Activated T-helper 1 cell treated with anti-CD3 and anti-CD28 coated beads, Interleukin-12 subunit alpha, Interleukin-12 subunit beta, Interleukin-2, Interleukin-4 antibody, amounts not matched to agents 30 ng/mL and 10 ng/mL and 1 ng/mL, durations not matched to agents 14 hours and 24 hours and 36 hours (primary cell): ENCODE results near the gene PGBD2. TPM values are rescaled to one million over a fixed set of nuclear protein-coding genes. Genes with fewer than 3 reads are reported as not detected.
"Not testable (repeated sequence)": the region's sequence is repeated elsewhere in the genome, so short reads cannot be mapped to it uniquely, and the experiment has no call there.

Source experiments
- DNase-seq: peaks from one replicate; pipeline ENCODE4 v3.0.0; 2021; ENCODE audit warnings: low spot score
- H3K27ac Mint-ChIP-seq: one replicate; pipeline ENCODE4 v1.8.0; 2021; ENCODE audit warnings: mild to moderate bottlenecking, mixed read lengths
- H3K27me3 Mint-ChIP-seq: one replicate; pipeline ENCODE4 v1.8.0; 2022; ENCODE audit warnings: mild to moderate bottlenecking, moderate library complexity, mixed read lengths; ENCODE audit not compliant: insufficient read depth
- H3K36me3 Mint-ChIP-seq: one replicate; pipeline ENCODE4 v1.8.0; 2021; ENCODE audit warnings: low read depth, mixed read lengths
- H3K4me1 Mint-ChIP-seq: one replicate; pipeline ENCODE4 v1.8.0; 2021; ENCODE audit warnings: low read depth, mixed read lengths
- H3K4me3 Mint-ChIP-seq: one replicate; pipeline ENCODE4 v1.8.0; 2021; ENCODE audit warnings: mild to moderate bottlenecking, moderate library complexity, mixed read lengths
- H3K9me3 Mint-ChIP-seq: one replicate; pipeline ENCODE4 v1.8.0; 2021; ENCODE audit warnings: mixed read lengths
- intact Hi-C: fragments of 100-400 bp; cut with micrococcal nuclease; formaldehyde crosslinking; loops from one replicate; pipeline ENCODE4 v1.15.1; 2024
- total RNA-seq: library from RNA; stranded (reverse); gene quantifications from 2 replicates; pipeline ENCODE4 v1.2.3, GENCODE V29; 2022

The PGBD2 gene
- total RNA-seq, 1 donor from 2014 or later, result 7.2 TPM

DNA sequence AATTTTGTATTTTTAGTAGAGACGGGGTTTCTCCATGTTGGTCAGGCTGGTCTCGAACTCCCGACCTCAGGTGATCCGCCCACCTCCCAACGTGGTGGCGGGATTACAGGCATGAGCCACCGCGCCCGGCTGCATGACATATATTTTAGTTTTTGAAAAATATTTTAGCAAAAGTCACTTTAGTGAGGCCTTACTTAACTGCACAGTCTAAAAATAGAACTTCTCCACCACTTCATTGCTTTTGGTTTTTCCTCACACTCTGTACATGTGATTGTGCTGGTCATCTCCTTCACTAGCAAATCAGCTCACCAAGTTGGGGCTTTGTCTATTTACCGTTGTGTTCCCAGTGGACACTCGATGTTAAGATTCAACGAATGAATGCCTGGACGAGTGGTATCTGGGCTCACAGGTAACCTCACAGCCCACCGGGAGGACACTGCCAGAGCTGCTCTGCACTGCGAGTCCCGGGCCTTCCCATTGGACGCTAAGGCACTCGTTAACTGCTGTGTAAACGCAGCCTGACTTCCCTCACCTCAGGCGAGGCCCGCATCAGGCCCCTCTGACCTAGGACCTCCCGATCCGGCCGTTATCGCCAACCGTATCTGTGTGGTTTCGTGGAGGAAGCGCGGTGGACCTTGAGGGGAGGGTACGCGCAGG lies 33.2 kb upstream of the PGBD2 start:
- H3K27me3 Mint-ChIP-seq, result peaks cover 12% of the 10 kb centered on the region
- peak overlapping the region; percentile 95 for H3K27ac Mint-ChIP-seq
- intact Hi-C loops, result loop anchor here (1.0 kb wide), 3 partner anchors 10 to 47 kb away; partner anchors contain the start of gene ZNF692
- peaks cover 26% of the 10 kb centered on the region for H3K4me1 Mint-ChIP-seq
- no peaks in the 10 kb centered on the region for H3K36me3 Mint-ChIP-seq
- peak; percentile 34 for DNase-seq
- H3K4me3 Mint-ChIP-seq, result peak overlapping the region; percentile 87
- H3K9me3 Mint-ChIP-seq, result no peaks in the 10 kb centered on the region

DNA sequence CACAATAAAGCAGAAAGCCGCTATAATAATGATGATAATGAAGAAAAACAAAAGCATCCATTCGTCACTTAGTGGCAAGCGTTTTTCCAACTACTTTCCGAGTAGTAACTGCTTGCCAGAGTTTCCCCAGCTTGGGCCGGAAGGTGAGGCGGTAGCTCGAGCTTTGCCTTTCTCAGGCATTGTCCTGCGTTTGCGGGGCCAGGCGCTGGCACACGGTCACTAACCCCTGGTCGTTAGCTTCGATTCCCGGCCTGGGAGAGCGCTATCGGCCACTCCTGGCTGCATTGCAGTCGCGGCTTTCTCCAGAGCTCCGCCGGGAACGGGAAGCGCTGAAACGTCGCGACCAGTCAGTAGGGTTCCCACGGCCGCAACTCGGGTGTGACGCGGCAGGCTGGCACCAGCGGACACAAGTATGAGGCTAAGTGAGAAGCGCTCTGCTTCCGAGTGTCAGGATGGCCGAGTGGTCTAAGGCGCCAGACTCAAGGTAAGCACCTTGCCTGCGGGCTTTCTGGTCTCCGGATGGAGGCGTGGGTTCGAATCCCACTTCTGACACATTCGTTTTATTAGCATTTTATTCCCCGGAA lies 32.5 kb upstream of the PGBD2 start:
- Mint-ChIP-seq H3K9me3 (no peaks in the 10 kb centered on the region), H3K36me3 (no peaks in the 10 kb centered on the region), H3K27ac (peak overlapping the region; percentile 95), H3K4me1 (peaks cover 26% of the 10 kb centered on the region), H3K27me3 (peaks cover 16% of the 10 kb centered on the region), H3K4me3 (peak overlapping the region; percentile 87)
- peak; percentile 87 for DNase-seq
- intact Hi-C loops, result loop anchor here (1.0 kb wide), 3 partner anchors 10 to 47 kb away; partner anchors contain the start of gene ZNF692

DNA sequence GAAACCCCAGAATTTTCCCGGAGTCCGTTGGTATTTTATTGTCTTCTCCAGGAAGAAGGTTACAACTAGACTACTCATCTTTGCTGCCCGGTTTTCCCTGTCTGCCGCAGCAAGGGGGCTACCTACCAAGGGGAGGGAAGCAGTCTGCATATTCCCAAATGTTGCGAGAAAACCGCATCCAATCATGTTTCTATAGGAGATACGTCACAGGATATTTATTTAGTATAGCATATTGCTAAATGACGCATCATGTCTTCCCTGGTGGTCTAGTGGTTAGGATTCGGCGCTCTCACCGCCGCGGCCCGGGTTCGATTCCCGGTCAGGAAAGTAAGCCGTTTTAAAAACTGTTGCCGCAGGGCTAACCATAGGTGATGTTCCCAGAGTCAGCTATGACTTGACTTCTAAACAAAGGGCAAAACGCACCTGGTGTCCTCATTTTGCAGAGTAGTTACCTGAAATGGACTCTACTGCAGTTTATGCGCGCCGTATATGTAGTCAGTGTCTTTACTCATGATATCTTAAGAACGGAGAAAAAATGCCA lies 32.0 kb upstream of the PGBD2 start:
- intact Hi-C loops, result loop anchor here (1.0 kb wide), 5 partner anchors 11 to 48 kb away; partner anchors contain the start of genes PGBD2, ZNF672 and ZNF692
- Mint-ChIP-seq H3K27me3 (peaks cover 20% of the 10 kb centered on the region), H3K9me3 (no peaks in the 10 kb centered on the region), H3K4me3 (peak overlapping the region; percentile 87), H3K4me1 (peaks cover 26% of the 10 kb centered on the region), H3K36me3 (no peaks in the 10 kb centered on the region), H3K27ac (peak overlapping the region; percentile 95)
- peak; percentile 73 for DNase-seq

DNA sequence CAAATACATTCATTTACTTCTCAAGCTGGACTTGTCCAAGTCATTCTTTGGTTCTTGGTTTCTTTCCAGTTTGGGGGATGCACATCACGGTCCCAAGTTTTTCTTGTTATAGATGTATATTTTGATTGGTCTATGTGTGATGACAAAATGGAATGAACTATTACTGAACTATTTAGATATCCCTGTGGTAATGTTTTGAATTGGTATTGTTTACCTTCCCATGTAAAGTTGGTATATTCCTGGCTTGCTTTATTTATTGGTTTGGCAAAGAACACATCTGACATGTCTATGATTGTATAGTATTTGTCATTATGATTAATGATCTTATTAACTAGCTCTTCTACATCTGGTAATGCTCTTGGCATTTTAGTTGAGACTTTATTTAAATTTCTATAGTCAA lies 24.8 kb upstream of the PGBD2 start:
- H3K4me3 Mint-ChIP-seq, result no peak overlapping the region

DNA sequence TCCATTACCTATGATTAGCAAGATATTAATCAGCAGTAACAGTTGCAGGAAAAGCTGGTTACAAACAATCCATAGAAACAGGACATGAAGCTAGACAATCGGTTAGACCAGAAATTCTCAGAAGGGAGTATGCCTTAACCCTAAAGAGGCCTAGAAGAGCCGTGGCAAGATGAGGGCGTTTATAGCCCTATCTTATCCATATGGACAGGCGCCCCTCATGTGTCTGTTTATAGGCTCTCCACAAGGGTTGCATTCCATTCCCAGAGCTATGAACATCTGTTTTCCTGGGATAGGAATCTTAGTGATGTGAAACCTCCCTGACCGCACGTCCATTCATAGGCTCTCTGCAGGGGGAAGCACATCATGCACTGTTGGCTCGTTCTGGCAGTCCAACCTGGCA lies 23.6 kb upstream of the PGBD2 start:
- H3K4me3 Mint-ChIP-seq, H3K36me3 Mint-ChIP-seq, H3K9me3 Mint-ChIP-seq, H3K27ac Mint-ChIP-seq, H3K4me1 Mint-ChIP-seq, DNase-seq, intact Hi-C loops: not testable (repeated sequence)
- peaks cover 37% of the 10 kb centered on the region for H3K27me3 Mint-ChIP-seq

More for the DNA sequence above, 24.8 kb upstream of the PGBD2 start:
- H3K4me1 Mint-ChIP-seq, result no peaks in the 10 kb centered on the region
- H3K9me3 Mint-ChIP-seq, result no peaks in the 10 kb centered on the region
- H3K27me3 Mint-ChIP-seq, result peaks cover 37% of the 10 kb centered on the region
- no peaks in the 10 kb centered on the region for H3K36me3 Mint-ChIP-seq
- DNase-seq, result no peak
- intact Hi-C loops, result no loop called here
- no peak overlapping the region for H3K27ac Mint-ChIP-seq

DNA sequence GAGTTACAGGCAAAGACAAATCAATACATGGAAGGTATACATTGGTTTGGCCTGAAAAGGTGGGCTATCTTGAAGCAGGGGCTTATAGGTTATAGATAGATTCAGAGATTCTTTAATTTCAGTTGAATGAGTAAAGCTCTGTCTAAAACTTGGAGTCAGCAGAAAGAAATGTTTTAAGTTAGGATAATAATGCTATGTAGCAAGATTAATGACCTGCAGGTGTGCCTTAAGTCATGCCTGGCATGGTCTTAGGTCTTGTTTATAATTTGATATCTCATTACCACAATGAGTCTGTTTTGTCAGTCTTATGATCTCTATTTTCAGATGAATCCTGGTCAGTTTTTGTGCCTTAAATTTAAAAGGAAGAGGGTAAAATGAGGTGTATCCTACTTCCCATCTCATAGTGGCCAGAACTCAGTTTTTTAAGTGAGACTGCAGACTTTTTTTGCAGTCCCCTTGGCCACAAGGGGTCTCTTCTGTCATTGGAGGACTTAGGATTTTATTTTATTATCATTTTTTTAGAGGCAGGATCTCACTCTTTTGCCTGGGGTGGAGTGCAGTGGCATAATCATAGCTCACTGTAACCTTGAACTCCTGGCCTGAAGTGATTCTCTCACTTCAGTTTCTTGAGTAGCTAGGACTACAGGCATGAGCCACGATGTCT lies 21.3 kb upstream of the PGBD2 start:
- Mint-ChIP-seq H3K9me3 (no peaks in the 10 kb centered on the region), H3K36me3 (no peaks in the 10 kb centered on the region), H3K27me3 (peaks cover 25% of the 10 kb centered on the region), H3K4me3 (no peak overlapping the region), H3K27ac (no peak overlapping the region), H3K4me1 (no peaks in the 10 kb centered on the region)
- DNase-seq, result no peak
- intact Hi-C loops, result no loop called here

DNA sequence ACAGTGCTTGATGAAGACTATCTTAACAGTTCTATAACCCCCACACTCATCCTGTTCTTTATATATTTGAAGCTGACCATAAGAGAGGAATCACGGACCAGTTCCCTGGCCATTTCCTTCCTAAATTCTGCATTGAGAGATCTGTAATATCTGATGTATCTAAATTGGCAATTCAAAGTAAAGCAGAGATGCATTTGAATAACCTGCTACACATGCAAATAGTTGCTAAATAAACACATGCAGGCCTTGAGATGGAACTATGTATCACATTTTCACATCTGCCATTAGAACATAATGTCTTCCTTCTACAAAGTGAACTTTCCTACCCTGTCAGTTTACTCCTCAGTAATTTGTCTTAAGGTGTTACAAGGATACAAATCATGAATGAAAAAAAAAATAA lies 20.4 kb upstream of the PGBD2 start:
- Mint-ChIP-seq H3K36me3 (no peaks in the 10 kb centered on the region), H3K4me3 (no peak overlapping the region)
- intact Hi-C loops, result no loop called here

DNA sequence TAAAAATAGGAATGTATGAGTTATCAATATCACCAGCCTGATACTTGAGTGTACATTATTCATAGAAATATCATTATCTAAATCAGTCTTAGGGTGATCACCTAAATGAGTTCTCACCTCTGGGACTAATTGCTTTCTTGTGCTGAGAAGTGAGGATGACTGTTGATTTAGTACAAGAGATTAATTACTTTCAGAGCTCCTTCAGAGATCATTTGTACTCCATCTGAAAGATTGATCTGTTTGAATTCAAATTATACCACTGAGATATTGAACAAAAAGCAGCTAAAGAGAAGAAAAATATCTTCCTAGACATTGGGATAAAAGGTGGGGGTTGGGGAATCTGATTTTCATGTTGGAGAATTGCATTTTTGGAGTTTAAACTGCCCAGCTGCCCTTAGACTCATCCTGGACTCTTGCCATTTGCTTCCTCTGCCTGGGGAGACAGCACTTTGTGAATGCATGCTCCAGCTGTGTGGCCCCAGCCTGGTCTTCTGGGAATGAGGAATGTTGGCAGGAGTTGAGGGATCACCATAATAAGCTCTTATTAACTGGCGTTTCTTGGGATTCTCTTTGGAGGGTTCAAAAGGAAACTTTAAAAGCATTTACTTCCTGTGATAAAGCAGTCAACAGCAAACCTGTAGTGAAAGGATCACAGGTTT lies 19.7 kb upstream of the PGBD2 start:
- DNase-seq, result no peak
- H3K9me3 Mint-ChIP-seq, result no peaks in the 10 kb centered on the region
- H3K36me3 Mint-ChIP-seq, result no peaks in the 10 kb centered on the region
- no peak overlapping the region for H3K27ac Mint-ChIP-seq
- intact Hi-C loops, result no loop called here
- H3K27me3 Mint-ChIP-seq, result peaks cover 18% of the 10 kb centered on the region
- H3K4me3 Mint-ChIP-seq, result no peak overlapping the region
- no peaks in the 10 kb centered on the region for H3K4me1 Mint-ChIP-seq

More for the DNA sequence above, 20.4 kb upstream of the PGBD2 start:
- Mint-ChIP-seq H3K4me1 (no peaks in the 10 kb centered on the region), H3K27me3 (peaks cover 18% of the 10 kb centered on the region), H3K9me3 (no peaks in the 10 kb centered on the region), H3K27ac (no peak overlapping the region)
- no peak for DNase-seq

DNA sequence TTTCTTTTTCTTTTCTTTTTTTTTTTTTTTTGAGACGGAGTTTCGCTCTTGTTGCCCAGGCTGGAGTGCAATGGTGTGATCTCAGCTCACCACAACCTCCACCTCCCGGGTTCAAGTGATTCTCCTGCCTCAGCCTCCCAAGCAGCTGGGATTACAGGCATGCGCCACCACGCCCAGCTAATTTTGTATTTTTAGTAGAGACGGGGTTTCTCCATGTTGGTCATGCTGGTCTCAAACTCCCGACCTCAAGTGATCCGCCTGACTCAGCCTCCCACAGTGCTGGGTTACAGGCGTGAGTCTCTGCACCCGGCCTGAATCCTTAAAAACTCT lies 16.2 kb upstream of the PGBD2 start:
- H3K27ac Mint-ChIP-seq, H3K4me3 Mint-ChIP-seq, H3K4me1 Mint-ChIP-seq, DNase-seq, H3K36me3 Mint-ChIP-seq, H3K9me3 Mint-ChIP-seq, intact Hi-C loops: not testable (repeated sequence)
- H3K27me3 Mint-ChIP-seq, result peaks cover 29% of the 10 kb centered on the region

DNA sequence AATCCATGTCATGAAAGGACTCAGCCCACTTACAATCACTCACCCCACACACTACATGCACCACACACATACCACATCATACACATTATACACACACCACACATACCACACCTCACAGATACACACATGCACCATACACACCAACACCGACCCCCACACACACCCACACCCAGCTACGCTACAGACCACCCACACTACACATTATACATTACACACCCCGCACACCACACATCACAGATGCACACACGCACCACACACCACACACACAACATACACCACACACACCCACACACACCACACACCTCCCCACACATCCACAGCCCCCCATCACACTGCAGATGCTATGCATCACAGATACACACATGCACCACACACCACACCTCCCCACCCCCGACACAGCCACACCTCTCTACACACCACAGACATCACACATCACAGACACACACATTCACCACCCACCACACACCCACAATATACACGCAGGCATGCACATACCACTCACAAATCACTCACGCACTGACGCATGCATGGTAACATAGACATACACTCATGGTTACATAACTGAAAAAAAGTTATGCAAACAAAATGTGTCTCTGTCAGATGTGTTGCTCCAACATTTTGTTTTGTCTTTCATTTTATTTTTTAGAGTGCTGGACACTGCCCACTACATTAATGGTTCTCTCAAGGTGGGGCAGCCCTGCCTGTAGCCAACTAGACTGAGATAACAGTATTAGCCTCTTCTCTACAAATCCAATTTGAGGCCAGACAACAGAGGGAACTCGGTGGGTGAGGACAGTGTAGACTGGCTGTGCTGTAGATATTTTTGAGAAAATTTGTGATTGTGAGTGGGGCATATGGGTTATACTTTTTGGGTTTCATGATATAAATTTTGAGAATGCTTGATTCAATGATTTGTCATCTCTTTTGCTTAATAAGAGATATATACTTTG lies 15.2 kb upstream of the PGBD2 start:
- Mint-ChIP-seq H3K27me3 (peaks cover 28% of the 10 kb centered on the region), H3K4me3 (no peak overlapping the region), H3K36me3 (no peaks in the 10 kb centered on the region), H3K9me3 (no peaks in the 10 kb centered on the region), H3K4me1 (no peaks in the 10 kb centered on the region), H3K27ac (no peak overlapping the region)
- DNase-seq, result no peak
- intact Hi-C loops, result no loop called here

DNA sequence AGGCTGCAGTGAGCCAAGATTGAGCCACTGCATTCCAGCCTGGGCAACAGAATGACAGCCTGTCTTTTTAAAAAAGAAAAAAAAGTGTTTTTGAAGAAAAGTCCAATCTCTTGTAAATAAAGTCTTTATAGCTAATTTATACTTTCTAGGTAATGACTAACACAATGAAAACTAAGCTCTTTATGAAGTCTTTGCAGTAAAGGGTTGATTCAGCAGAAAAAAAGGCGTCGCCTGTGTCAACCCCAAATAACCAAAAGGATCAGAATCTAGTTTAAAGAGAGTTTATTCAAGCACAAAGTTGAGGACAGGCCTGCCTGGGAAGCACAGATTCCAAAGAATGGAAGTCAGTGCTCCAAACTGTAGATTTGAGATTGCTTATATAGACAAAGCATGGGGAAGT lies 14.3 kb upstream of the PGBD2 start:
- intact Hi-C loops, result no loop called here
- H3K36me3 Mint-ChIP-seq, result no peaks in the 10 kb centered on the region
- DNase-seq, result no peak
- H3K9me3 Mint-ChIP-seq, result no peaks in the 10 kb centered on the region
- H3K4me1 Mint-ChIP-seq, result no peaks in the 10 kb centered on the region
- no peak overlapping the region for H3K27ac Mint-ChIP-seq
- no peak overlapping the region for H3K4me3 Mint-ChIP-seq
- H3K27me3 Mint-ChIP-seq, result peaks cover 24% of the 10 kb centered on the region

DNA sequence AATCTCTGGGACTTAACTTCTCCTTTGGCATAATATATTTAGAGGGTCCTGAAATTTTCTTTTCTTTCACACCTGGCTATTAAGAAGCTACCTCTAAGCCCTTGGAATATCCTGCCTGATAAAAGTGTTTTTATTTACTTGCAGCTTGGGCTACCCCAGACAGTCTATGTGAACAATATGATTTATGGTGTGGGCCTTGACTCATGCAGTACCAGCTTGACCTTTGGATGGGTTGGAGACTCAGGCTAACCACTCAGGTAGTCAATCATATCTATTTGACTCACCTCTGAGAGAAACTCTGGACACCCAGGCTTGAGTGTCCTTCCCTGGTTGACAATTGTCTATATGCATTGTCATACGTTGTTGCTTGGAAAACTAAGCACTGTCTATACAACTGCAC lies 13.4 kb upstream of the PGBD2 start:
- H3K9me3 Mint-ChIP-seq, result no peaks in the 10 kb centered on the region
- H3K36me3 Mint-ChIP-seq, result no peaks in the 10 kb centered on the region
- no peaks in the 10 kb centered on the region for H3K4me1 Mint-ChIP-seq
- no peak overlapping the region for H3K4me3 Mint-ChIP-seq
- peaks cover 21% of the 10 kb centered on the region for H3K27me3 Mint-ChIP-seq
- no peak for DNase-seq
- intact Hi-C loops, result no loop called here
- H3K27ac Mint-ChIP-seq, result no peak overlapping the region
